Omental fat pad (tissue), 4 donors: ENCODE data around the gene MT1A. TPM values are rescaled to one million over a fixed set of nuclear protein-coding genes. Genes with fewer than 3 reads are reported as not detected.

ENCODE experiments used
- ATAC-seq: fragments of 150-250 bp; one replicate; pipeline ENCODE4 v1.9.1; 2016; ENCODE audit warnings: mild to moderate bottlenecking, moderate library complexity; ENCODE audit not compliant: low FRiP score
- DNase-seq: peaks from one replicate; pipeline ENCODE4 v3.0.0-alpha.2; 2019; ENCODE audit warnings: low spot score
- total RNA-seq, 4 donors: library from RNA; depleted of rRNA; stranded (reverse); fragments of >200 nt; gene quantifications; one replicate each; pipeline ENCODE4 v1.1.0, GENCODE V29; 2016
- TF ChIP-seq, protein P1 (sequence below), 3 donors: fragments of 450-650 bp; IDR thresholded peaks; one replicate each; pipeline ENCODE4 v1.5.1; 2016 to 2017; ENCODE audit warnings: antibody characterized with exemption in 3 of 3, mild to moderate bottlenecking in 3 of 3, moderate library complexity in 2 of 3

The MT1A gene
- total RNA-seq, 4 donors from 2014 or later = 88.4 to 1,854 (median 643) TPM

DNA sequence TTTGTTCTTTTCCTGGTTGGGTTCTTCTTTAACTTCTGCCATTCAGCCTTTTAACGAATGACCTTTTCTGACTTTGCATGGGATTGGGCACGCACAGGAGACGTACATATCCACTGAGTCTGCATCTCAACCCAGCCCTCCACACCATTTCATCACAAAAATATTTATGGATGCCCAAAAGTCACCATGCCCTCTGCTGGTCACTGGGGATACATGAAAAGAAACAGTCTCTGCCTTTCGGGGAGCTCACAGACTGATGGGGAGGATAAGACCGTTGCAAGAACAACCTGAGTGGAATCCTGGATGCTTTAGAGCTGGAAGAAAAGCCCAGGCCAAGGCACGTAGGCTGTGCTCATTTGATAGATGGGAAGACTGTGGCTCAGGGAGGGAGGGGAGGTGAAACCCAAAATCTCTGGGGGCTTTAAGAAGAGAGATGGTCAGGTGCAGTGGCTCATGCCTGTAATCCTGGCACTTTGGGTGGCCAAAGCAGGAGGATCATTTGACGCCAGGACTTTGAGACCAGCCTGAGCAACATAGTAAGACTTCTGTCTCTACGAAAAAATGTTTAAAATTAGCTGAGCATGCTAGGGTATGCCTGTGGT, 38.0 kb upstream of the MT1A start:
- ATAC-seq (no peak), DNase-seq (no peak)
- TF ChIP-seq, protein P1, sequence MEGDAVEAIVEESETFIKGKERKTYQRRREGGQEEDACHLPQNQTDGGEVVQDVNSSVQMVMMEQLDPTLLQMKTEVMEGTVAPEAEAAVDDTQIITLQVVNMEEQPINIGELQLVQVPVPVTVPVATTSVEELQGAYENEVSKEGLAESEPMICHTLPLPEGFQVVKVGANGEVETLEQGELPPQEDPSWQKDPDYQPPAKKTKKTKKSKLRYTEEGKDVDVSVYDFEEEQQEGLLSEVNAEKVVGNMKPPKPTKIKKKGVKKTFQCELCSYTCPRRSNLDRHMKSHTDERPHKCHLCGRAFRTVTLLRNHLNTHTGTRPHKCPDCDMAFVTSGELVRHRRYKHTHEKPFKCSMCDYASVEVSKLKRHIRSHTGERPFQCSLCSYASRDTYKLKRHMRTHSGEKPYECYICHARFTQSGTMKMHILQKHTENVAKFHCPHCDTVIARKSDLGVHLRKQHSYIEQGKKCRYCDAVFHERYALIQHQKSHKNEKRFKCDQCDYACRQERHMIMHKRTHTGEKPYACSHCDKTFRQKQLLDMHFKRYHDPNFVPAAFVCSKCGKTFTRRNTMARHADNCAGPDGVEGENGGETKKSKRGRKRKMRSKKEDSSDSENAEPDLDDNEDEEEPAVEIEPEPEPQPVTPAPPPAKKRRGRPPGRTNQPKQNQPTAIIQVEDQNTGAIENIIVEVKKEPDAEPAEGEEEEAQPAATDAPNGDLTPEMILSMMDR (IDR thresholded peaks at IDR 0.05) = peak in 1 of 3 donors; percentile 68

DNA sequence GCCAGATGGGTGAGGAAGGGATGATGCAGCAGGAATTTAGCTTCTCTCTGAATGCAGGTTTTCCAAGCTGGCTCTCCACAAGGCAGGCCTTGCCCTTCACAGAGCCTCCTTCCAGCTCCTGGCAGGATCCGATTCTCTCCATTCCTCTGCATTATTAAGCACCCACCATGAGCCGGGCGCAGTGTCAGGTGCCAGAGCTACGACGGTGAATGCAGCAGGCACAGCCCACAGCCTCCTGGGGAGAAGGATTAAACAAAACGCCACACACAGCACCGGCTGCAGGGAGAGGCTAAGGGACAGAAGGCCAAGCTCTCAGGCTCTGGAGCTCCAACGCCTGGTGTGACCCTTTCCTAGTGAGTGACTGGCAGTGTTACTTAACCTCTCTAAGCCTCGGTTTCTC, 37.1 kb upstream of the MT1A start:
- DNase-seq (no peak), ATAC-seq (no peak)
- TF ChIP-seq, protein P1 (IDR thresholded peaks at IDR 0.05) = no peak

DNA sequence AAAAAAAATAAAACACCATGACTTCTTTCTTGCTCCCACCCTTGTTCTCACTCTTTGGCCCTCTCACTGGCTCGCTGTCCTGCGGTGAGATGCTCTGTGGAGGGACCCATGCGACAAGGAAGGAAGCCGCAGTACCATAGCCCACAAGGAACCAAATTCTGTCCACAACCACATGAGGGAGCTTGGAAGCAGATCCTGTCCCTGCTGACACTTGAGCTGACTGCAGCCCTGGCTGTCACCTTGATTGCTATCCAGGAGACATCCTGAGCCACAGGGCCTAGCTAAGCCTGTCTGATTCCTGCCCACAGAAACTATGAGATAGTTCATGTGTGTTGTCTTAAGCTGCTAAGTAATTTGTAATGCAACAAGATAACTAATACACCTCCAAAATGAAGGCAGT, 34.9 kb upstream of the MT1A start:
- no peak for DNase-seq
- TF ChIP-seq, protein P1 (IDR thresholded peaks at IDR 0.05) = no peak
- no peak for ATAC-seq

DNA sequence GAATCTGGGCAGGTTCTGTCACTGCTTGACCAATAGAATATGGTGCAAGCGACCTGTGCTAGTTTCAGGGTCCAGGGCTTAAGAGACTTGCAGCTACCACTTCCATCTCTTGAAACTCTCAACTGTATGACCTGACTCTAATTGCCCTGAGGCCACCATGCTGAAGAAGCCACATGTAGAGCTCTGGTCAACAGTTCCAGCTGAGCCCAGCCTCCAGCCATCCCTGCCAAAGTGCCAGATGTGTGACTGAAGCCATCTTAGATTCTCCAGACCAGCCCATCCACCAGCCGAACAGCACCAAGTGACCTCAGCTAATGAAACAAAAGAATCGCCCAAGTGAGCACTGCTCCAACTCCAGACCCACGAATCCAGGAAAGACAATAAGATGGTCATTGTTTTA, 33.5 kb upstream of the MT1A start:
- no peak for DNase-seq
- TF ChIP-seq, protein P1 (IDR thresholded peaks at IDR 0.05) = no peak
- ATAC-seq = no peak

DNA sequence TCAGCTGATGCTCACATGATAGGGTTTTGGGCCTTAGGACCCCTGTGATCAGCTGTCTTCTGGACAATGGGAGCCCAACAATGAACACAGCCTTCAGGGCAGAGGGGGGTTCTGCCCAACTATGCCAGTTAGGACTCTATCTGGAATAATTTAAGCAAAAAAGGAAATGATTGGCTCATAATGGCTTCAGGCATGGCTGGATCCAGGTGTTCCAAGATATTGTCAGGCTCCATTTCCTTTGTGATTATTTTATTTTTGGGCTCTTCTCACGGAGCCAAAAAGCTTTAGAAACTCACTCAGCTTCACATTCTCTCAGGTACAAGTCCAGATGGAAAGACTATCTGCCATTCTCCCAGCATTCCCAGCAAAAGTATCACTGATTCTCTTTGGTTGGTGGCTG, 33.0 kb upstream of the MT1A start:
- no peak for ATAC-seq
- TF ChIP-seq, protein P1 (IDR thresholded peaks at IDR 0.05) = no peak

DNA sequence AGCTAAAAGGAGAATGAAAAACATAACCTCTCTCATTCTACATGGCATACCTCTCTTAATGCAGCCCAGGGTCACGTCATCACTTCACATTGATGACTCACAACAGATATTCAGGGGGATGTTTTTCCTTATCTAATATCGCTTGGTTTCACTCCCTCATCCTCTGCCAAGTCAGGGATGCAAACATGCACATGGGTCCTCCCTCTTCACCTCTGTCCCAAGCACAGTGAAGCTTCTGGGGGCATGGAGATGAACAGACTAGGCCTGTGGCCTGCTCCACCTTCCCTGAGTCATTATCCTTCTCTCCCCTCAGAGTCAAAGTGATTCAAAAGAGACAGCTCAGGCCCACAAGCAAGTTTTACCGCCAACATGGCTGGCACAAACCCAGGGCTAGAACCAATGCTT, 32.4 kb upstream of the MT1A start:
- DNase-seq (peak; percentile 77), ATAC-seq (peak; percentile 33)

More for the DNA sequence above, 33.0 kb upstream of the MT1A start:
- no peak for DNase-seq

More for the DNA sequence above, 32.4 kb upstream of the MT1A start:
- TF ChIP-seq, protein P1 (IDR thresholded peaks at IDR 0.05) = no peak
